Measurements from ENCODE around the gene ST3GAL3.

DNA sequence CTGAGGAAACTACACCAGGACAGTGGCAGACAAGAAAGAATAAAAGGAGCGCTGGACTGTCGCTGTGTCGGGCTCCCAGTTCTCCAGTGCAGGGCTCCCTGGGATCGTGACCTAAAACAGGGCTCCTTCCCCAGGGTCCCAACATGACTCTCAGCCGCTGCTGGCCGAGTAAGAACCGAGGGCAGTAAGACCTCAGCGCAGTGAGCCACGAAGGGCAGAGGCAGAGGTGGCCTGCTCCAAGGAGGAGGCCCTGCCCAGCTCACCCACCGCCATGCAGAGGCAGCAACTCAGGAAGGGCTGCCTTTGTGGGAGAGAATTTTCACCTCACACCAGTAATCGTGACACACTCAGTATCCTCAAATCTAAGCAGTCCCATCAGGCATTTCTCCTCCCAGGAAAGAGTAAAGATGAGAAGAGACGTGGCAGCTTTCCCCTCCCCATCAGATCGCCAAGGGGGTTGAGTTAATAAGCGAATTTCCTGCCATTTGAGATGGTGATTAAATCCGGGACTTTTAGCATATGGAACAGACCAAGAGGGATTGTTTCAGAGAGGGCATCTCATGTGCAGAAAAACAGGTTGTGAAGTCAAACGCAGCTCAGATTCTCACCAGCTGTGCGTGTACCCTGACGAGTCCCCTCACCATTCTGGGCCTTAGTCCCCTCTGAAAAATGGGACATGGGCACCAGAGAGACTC, 206.5 kb downstream of the ST3GAL3 start:
- TF ChIP-seq, protein P1, sequence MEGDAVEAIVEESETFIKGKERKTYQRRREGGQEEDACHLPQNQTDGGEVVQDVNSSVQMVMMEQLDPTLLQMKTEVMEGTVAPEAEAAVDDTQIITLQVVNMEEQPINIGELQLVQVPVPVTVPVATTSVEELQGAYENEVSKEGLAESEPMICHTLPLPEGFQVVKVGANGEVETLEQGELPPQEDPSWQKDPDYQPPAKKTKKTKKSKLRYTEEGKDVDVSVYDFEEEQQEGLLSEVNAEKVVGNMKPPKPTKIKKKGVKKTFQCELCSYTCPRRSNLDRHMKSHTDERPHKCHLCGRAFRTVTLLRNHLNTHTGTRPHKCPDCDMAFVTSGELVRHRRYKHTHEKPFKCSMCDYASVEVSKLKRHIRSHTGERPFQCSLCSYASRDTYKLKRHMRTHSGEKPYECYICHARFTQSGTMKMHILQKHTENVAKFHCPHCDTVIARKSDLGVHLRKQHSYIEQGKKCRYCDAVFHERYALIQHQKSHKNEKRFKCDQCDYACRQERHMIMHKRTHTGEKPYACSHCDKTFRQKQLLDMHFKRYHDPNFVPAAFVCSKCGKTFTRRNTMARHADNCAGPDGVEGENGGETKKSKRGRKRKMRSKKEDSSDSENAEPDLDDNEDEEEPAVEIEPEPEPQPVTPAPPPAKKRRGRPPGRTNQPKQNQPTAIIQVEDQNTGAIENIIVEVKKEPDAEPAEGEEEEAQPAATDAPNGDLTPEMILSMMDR (IDR thresholded peaks at IDR 0.05): no peak
- TF ChIP-seq, protein P2, sequence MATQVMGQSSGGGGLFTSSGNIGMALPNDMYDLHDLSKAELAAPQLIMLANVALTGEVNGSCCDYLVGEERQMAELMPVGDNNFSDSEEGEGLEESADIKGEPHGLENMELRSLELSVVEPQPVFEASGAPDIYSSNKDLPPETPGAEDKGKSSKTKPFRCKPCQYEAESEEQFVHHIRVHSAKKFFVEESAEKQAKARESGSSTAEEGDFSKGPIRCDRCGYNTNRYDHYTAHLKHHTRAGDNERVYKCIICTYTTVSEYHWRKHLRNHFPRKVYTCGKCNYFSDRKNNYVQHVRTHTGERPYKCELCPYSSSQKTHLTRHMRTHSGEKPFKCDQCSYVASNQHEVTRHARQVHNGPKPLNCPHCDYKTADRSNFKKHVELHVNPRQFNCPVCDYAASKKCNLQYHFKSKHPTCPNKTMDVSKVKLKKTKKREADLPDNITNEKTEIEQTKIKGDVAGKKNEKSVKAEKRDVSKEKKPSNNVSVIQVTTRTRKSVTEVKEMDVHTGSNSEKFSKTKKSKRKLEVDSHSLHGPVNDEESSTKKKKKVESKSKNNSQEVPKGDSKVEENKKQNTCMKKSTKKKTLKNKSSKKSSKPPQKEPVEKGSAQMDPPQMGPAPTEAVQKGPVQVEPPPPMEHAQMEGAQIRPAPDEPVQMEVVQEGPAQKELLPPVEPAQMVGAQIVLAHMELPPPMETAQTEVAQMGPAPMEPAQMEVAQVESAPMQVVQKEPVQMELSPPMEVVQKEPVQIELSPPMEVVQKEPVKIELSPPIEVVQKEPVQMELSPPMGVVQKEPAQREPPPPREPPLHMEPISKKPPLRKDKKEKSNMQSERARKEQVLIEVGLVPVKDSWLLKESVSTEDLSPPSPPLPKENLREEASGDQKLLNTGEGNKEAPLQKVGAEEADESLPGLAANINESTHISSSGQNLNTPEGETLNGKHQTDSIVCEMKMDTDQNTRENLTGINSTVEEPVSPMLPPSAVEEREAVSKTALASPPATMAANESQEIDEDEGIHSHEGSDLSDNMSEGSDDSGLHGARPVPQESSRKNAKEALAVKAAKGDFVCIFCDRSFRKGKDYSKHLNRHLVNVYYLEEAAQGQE (IDR thresholded peaks at IDR 0.05; ENCODE audit: insufficient read depth in 1 of 2, low read depth in 2 of 2, low read length in 1 of 2): no peak
- TF ChIP-seq TCF7L2 (IDR thresholded peaks at IDR 0.05; ENCODE audit: low read depth, low read length) (no peak), POLR2AphosphoS5 (IDR thresholded peaks at IDR 0.05; ENCODE audit: low read depth, low read length) (no peak)
